OCI-LY7 (cell line): Measurements from ENCODE around the gene DENND4B.

Experiments used
- EZH2phosphoT487 ChIP-seq: fragments of 200-600 bp; sonication (generic); IDR thresholded peaks from 2 replicates; pipeline ENCODE4 v1.6.1; 2018; ENCODE audit warnings: low read depth, borderline replicate concordance, mild to moderate bottlenecking, mixed run types, antibody characterized with exemption, low read length, moderate library complexity, mixed read lengths
- TF ChIP-seq, protein P1 (sequence below): fragments of 200-600 bp; sonication (generic); conservative IDR thresholded peaks from 2 replicates; pipeline ENCODE4 v1.5.1; 2014; ENCODE audit warnings: mild to moderate bottlenecking, antibody characterized with exemption, low read length, moderate library complexity, mixed read lengths

DNA sequence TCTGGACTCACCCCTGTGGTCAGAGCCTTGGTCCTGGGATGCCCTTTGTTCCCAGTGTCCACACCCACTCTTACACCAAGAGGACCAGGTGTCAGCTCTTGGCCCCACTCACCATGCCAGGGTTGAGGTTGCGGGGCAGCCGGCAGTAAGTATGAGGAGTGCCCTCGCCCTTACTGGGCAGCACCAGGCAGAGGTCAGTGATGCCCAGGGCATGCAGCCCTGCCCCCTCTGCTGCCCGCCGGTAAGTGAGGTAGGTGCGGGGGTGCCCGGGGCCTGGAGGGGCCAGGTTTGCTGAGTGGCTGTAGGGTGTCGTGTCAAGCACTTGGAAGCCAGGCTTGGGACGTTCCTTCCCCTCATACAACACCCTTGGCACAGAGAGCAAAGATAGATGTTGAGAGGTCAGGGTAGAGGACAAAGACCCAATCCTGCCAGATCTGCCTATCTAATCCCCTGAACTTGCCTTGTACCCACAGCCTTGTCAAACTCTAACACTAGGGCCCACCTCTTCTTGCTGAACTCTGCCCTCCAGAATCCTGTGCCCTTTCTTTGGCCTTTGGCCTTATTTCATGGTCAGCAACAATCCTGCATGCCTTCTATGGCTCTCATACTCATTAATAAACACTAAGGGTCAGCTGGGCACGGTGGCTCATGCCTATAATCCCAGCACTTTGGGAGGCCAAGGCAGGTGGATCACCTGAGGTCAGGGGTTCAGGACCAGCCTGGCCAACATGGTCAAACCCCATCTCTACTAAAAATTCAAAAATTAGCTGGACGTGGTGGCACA is 3.6 kb downstream of the DENND4B start:
- TF ChIP-seq, protein P1, sequence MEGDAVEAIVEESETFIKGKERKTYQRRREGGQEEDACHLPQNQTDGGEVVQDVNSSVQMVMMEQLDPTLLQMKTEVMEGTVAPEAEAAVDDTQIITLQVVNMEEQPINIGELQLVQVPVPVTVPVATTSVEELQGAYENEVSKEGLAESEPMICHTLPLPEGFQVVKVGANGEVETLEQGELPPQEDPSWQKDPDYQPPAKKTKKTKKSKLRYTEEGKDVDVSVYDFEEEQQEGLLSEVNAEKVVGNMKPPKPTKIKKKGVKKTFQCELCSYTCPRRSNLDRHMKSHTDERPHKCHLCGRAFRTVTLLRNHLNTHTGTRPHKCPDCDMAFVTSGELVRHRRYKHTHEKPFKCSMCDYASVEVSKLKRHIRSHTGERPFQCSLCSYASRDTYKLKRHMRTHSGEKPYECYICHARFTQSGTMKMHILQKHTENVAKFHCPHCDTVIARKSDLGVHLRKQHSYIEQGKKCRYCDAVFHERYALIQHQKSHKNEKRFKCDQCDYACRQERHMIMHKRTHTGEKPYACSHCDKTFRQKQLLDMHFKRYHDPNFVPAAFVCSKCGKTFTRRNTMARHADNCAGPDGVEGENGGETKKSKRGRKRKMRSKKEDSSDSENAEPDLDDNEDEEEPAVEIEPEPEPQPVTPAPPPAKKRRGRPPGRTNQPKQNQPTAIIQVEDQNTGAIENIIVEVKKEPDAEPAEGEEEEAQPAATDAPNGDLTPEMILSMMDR = no peak
- no peak for TF ChIP-seq EZH2phosphoT487
